ENCODE data around the gene ACOT7. TPM values are rescaled to one million over a fixed set of nuclear protein-coding genes. Genes with fewer than 3 reads are reported as not detected.

ACOT7 gene
- total and polyA plus RNA-seq, 2 donors from 2014 or later, result 23.0 to 135 TPM

GRCh38 chr1:6419804-6420453 is 26.4 kb upstream of the ACOT7 start, which contains the start of gene HES2:
TSS of gene HES2 (minus strand) at chr1:6419919. CDS start at chr1:6419820, 99 bp downstream.
- no peaks in the 10 kb centered on the region for H3K9me3 ChIP-seq (ENCODE audit: control insufficient read depth in 2 of 3, insufficient read depth in 1 of 3, low read length in 3 of 3)
- FAIRE-seq (no peak), DNase-seq (peak in 2 of 5 donors; percentile 64 to 77)
- H3K9ac ChIP-seq (ENCODE audit: low read length in 3 of 3), result no peak within 1 kb of the TSS
- TF ChIP-seq CTCF (IDR thresholded peaks at IDR 0.05; ENCODE audit: borderline replicate concordance, extremely low read depth, insufficient read depth), result no peak
- no peak within 1 kb of the TSS for H3K4me3 ChIP-seq (ENCODE audit: low read length in 3 of 3)
- peaks cover 22% of the 10 kb centered on the region for H3K27me3 ChIP-seq (ENCODE audit: control insufficient read depth, insufficient read depth, low read length)
- intact Hi-C loops (cut with DNase I), result no loop called here
- no peak within 1 kb of the TSS for H3K27ac ChIP-seq (ENCODE audit: low read depth in 2 of 2, low read length in 2 of 2)
- peaks cover 0 to 20% (median 10%) of the 10 kb centered on the region in 3 donors for H3K4me1 ChIP-seq (ENCODE audit: control insufficient read depth in 2 of 3, insufficient read depth in 2 of 3, low read depth in 1 of 3, low read length in 3 of 3)
- no peaks in the 10 kb centered on the region for H3K36me3 ChIP-seq (ENCODE audit: control insufficient read depth in 2 of 3, insufficient read depth in 3 of 3, low read length in 3 of 3)

DNA sequence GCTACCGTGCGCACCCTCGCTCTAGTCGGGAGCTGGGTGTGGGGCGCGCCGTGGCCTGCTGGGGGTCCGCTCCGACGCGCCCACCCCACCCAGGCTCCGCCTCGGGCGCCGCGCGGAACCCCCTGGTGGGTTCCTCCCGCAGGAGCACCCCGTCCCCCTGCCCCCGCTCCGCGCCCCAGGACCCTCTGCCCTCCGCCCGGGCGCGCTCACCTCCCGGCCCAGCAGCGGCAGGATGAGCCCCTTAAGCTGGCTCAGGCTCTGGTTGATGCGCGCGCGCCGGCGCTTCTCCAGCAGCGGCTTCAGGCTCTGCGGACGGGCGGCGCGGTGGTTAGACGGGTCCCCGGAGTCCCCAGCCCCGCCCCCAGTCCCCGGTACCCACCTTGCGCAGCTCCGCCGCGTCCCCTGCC is 25.8 kb upstream of the ACOT7 start:
- FAIRE-seq, result no peak
- DNase-seq, result peak in 1 of 5 donors; percentile 55
- no peaks in the 10 kb centered on the region for H3K36me3 ChIP-seq (ENCODE audit: control insufficient read depth in 2 of 3, insufficient read depth in 3 of 3, low read length in 3 of 3)
- no peaks in the 10 kb centered on the region for H3K9me3 ChIP-seq (ENCODE audit: control insufficient read depth in 2 of 3, insufficient read depth in 1 of 3, low read length in 3 of 3)
- intact Hi-C loops (cut with DNase I), result no loop called here
- no peak overlapping the region for H3K4me3 ChIP-seq (ENCODE audit: low read length in 3 of 3)
- peaks cover 22% of the 10 kb centered on the region for H3K27me3 ChIP-seq (ENCODE audit: control insufficient read depth, insufficient read depth, low read length)
- H3K9ac ChIP-seq (ENCODE audit: low read length in 3 of 3), result no peak overlapping the region
- no peak overlapping the region for H3K27ac ChIP-seq (ENCODE audit: low read depth in 2 of 2, low read length in 2 of 2)
- H3K4me1 ChIP-seq (ENCODE audit: control insufficient read depth in 2 of 3, insufficient read depth in 2 of 3, low read depth in 1 of 3, low read length in 3 of 3), result peaks cover 0 to 20% (median 10%) of the 10 kb centered on the region in 3 donors
- TF ChIP-seq CTCF (IDR thresholded peaks at IDR 0.05; ENCODE audit: borderline replicate concordance, extremely low read depth, insufficient read depth), result no peak

DNA sequence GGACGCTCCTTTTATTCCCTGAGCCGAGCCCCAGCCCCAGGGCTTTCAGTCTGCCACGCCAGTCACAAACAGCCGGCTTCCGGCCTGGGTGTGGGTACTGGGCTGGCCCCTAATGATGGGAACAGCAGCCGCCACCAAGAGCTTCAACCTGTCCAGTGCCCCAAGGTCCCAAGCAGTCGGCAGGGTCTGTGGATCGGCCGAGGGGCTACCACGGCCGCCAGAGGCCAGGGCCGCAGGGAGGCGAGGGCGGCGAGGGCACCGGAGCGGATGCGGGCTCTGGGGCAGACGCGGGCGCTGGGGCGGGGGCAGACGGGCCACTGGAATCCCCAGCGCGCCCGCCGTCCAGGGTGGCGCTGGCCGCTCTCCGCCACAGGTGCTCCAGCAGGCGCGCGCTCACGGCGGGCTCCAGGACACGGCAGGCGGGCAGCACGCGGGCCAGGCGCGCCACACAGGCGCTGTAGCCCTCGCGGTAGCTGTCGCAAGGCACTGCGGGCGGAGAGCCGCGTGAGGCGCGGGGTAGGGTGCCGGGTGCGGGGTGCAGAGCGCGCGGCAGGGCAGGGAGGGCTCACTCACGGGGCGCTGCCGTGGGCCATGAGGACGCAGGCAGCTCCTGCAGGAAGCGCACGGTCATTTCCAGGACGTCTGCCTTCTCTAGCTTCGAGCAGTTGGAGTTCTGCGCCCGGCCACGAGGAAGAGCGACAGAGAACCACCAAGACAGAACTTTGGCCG is 25.3 kb upstream of the ACOT7 start:
- DNase-seq (no peak), FAIRE-seq (no peak)
- no peaks in the 10 kb centered on the region for H3K36me3 ChIP-seq (ENCODE audit: control insufficient read depth in 2 of 3, insufficient read depth in 3 of 3, low read length in 3 of 3)
- H3K4me3 ChIP-seq (ENCODE audit: low read length in 3 of 3), result no peak overlapping the region
- TF ChIP-seq CTCF (IDR thresholded peaks at IDR 0.05; ENCODE audit: borderline replicate concordance, extremely low read depth, insufficient read depth), result no peak
- H3K27ac ChIP-seq (ENCODE audit: low read depth in 2 of 2, low read length in 2 of 2), result no peak overlapping the region
- intact Hi-C loops (cut with DNase I), result no loop called here
- peaks cover 20% of the 10 kb centered on the region for H3K27me3 ChIP-seq (ENCODE audit: control insufficient read depth, insufficient read depth, low read length)
- no peak overlapping the region for H3K9ac ChIP-seq (ENCODE audit: low read length in 3 of 3)
- peaks cover 0 to 16% (median 10%) of the 10 kb centered on the region in 3 donors for H3K4me1 ChIP-seq (ENCODE audit: control insufficient read depth in 2 of 3, insufficient read depth in 2 of 3, low read depth in 1 of 3, low read length in 3 of 3)
- no peaks in the 10 kb centered on the region for H3K9me3 ChIP-seq (ENCODE audit: control insufficient read depth in 2 of 3, insufficient read depth in 1 of 3, low read length in 3 of 3)

Measured in kidney (tissue), 14 donors.